CD4-positive, alpha-beta T cell treated with Interleukin-15 for 1 hour (primary cell): ENCODE measurements around the gene CDKAL1.

Experiments used
- DNase-seq: peaks from one replicate; pipeline ENCODE4 v3.0.0-alpha.2; 2020

The CDKAL1 gene

GRCh38 chr6:20684474-20684873 lies 150.2 kb downstream of the CDKAL1 start:
- DNase-seq = no peak

GRCh38 chr6:20686142-20686541 lies 151.9 kb downstream of the CDKAL1 start:
- no peak for DNase-seq

GRCh38 chr6:20687494-20687893 lies 153.2 kb downstream of the CDKAL1 start:
- DNase-seq = no peak

- no peak for DNase-seq
These were observed 154.6 kb downstream of the CDKAL1 start for GRCh38 chr6:20688710-20689500.

- no peak for DNase-seq
These were observed 156.9 kb downstream of the CDKAL1 start for GRCh38 chr6:20691185-20691584.

GRCh38 chr6:20692023-20692422 lies 157.8 kb downstream of the CDKAL1 start:
- no peak for DNase-seq

DNA sequence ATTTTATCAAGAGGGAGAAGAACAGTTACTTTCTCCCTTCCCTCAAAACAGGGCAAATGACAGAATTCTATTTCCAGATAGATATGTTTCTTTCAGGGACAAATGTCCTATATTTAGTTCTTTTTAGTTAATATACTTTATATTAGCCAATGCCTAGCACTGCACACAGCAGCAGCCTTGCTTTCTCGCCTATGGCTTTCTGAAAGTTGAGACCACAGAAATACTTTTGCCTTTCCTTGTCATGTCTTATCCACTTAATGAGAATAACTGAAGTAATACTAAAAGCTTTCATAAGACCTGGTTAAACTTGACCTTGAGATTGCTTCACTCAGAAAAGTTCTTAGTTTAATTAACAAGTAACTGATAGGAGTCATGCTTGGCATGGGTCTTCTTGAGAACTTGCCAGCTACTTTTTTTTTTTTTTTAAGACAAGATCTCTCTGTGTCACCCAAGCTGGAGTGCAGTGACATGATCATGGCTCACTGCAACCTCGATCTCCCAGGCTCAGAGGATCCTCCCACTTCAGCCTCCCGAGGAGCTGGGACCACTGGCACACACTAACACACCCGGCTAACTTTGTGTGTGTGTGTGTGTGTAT lies 159.3 kb downstream of the CDKAL1 start:
- DNase-seq = no peak

DNA sequence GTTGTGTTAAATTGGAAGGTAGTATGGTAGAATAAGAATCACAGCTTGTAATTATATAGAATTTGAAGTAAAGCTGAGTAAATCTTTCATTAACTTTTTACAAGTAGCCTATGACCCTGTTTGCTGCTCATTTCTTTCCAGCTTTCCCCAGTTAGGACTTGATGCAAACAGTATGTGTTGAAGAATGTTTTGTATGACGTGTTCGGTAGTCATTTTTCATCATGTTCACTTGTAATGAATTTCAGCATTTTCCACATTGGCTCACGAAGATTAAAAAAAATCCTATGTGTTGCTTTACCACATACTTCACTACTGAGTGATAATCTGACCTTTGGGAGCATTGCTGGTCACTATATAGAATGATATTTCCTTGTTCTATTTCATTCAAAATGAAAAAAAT lies 162.4 kb downstream of the CDKAL1 start:
- no peak for DNase-seq

- DNase-seq = no peak
These were observed 164.4 kb downstream of the CDKAL1 start for GRCh38 chr6:20698675-20699074.

DNA sequence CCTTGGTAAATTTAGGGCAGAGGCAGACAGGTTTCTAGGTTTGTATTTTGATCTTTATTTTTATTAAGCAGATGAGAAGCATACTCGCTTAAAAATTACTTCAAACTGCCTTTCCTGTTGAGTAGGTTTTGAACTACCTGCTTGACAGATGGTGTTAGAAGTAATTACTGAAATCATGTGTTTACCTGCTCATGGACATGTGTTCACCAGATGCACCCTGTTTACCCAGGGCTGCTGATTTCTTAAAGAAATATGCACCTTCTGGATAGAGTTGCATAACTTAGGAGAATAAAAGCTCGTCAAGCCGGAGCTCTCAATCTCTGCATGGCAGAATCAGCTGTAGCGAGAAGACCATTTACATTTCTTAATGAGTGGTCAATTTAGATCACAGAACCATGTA lies 165.1 kb downstream of the CDKAL1 start:
- DNase-seq = no peak

- no peak for DNase-seq
These were observed 166.1 kb downstream of the CDKAL1 start for GRCh38 chr6:20700375-20700774.

GRCh38 chr6:20702366-20702765 lies 168.1 kb downstream of the CDKAL1 start:
- DNase-seq = no peak

- no peak for DNase-seq
These were observed 168.8 kb downstream of the CDKAL1 start for GRCh38 chr6:20703049-20703448.

DNA sequence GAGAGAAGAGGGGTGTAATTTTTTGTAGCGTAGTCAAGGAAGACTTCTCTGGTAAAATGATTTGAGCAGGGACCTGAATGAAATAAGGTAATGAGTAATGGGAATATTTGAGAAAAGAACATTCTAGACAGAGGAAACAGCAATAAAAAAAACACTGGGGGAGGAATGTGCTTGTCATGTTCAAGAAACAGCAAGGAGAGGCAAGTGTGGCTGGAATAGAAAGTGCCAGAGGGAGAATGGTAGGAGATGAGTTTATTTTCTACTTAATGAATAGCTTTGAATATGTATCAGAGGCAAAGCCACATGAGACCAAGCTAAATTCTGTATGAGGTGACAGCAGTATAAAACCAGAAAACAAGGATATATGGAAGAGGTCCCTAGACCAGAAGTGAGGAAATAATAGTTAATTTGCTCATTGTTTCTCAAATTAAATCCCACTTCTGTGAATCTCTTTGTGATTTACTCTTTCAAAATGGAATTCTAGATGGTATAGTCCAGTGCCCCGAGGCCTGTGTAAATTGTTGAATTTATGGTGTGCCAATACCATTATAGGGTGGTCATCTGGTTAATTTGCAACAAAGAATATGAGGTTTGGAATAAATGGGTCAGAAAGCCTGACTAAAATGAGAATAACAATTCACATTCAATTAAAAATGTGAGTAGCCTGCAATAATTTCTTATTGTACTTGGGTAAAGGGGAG lies 170.2 kb downstream of the CDKAL1 start:
- no peak for DNase-seq

DNA sequence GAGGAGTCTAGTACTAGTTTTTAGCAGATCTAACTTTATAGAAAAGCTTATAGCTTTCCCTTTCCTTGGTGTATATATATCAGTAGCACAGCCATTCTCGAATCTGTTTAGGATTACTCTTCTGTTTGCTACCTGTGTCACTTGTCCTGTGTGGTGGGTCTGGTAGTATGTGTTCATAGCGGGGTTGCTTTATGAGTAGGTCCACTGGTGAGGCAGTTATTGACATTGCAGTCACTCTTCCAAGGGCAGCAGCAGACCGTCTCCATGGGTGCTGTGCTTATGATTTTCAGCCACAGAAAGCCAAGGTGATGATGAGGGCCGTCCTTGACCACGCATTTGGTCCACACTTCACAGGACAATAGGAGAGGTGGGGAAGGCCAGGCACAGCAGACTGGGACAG lies 171.5 kb downstream of the CDKAL1 start:
- no peak for DNase-seq

- no peak for DNase-seq
These were observed 172.1 kb downstream of the CDKAL1 start for GRCh38 chr6:20706238-20706938.

DNA sequence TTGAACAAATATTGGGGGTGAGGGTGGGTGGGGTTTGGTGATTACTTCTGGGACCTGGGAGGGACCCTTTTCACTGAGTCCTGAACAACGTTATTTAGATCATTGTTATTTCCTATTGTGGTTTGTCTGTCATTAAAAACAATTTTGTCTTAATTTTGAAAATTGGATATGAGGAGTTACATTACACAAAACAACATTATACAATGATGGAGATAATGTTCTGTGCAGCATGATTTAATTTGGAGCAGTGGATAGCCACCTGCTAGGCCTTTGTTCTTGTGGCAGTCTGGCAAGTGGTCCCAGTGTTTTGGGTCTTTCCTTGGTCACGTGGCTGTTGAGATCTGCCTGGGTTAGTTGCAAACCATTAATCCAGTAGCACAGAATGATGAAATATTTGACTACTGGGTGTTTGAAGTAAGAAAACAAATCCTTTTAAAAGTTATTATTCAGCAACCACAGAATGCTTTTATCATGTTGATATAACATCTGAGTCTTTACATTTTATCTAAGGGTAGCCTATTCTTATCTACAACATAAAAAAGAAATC lies 172.8 kb downstream of the CDKAL1 start:
- no peak for DNase-seq

DNA sequence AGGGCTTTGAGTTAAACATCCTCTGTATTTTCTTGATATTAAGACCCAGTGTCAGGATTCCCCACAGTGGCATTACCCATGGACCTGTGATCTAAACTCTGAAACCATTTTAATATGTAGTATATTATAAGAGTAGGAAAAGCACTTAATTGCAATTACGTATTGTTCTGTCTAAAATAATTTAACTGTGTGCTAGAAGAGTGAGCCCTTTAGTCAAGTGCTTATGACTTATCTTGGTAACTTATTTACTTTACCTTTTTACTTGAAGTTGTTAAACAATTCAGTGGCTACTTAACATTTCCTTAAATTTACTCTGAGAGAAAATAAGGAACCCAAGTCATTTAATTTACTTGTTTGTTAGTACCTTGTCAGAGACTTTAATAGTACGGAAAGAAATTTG lies 173.6 kb downstream of the CDKAL1 start:
- DNase-seq = no peak

DNA sequence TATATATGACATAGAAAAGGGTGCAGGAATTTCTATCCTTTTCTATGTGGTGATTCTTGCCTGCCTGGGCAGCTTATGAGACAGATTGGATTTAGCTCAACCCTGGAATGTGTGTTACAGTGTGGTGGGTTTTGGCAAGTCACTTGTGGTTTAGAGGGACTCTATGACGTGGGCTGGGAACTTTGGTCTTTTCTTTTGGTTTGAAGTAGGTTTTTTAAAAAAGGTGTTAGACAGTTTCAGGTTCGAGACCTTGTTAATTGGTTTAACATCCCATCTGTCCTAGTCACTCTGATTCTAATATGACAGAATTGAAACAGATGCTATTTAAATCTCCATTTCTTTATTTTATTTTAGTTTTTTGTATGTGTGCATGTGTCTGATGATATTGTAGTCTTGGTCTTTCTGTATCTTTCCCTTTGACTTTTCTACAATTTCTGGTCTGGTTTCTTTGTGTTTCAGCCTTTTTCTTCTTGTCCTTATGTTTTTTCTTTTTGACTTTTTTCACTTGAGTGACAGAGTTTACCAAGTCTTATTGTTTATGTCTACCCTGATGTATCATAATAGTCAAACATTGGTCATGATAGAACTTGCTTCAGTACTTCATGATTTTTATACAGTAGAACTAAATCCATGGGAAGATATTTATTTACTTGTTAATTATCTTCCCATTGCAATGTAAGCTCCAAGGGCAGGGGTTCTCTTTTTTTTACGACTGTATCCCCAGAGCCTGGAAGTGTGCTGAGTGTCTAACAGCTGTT lies 174.3 kb downstream of the CDKAL1 start:
- DNase-seq = no peak

- DNase-seq = no peak
These were observed 175.2 kb downstream of the CDKAL1 start for GRCh38 chr6:20709451-20709850.

DNA sequence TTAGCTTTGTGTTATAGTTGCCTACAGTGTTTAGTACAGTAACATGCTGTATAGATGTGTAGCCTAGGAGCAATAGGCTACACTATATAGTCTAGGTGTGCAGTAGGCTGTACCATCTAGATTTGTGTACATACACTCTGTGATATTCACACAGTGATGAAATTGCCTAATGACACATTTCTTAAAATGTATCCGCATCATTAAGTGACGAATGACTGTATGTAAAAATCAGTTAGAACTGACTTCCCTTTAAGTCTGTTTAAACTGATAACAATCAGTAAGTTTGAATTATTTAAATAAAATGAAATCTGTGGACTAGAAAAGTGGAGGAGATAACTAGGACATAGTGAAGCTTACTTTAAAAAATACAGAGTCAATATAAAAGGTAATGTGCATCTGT lies 176.1 kb downstream of the CDKAL1 start:
- DNase-seq = no peak

DNA sequence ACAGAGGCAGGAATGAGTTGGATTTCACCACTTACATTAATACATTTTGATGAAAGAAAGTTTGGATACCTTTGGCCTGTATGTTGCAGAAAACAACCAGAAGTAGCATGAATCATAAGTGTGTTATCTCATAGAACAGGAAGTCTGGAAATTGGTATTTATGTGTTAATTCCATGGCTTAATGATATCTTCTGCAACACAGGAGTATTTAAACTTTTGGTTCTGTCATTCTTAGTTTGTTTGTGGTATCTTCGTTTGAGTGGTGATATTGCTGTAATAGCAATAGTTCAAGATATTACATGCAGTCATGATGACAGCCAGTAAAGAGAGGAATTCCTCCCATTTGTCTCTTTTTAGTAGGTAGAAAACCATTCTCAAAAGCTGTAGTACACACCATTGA lies 177.3 kb downstream of the CDKAL1 start:
- DNase-seq = no peak
